ENCODE results near the gene GJC2.

Gene GJC2

DNA sequence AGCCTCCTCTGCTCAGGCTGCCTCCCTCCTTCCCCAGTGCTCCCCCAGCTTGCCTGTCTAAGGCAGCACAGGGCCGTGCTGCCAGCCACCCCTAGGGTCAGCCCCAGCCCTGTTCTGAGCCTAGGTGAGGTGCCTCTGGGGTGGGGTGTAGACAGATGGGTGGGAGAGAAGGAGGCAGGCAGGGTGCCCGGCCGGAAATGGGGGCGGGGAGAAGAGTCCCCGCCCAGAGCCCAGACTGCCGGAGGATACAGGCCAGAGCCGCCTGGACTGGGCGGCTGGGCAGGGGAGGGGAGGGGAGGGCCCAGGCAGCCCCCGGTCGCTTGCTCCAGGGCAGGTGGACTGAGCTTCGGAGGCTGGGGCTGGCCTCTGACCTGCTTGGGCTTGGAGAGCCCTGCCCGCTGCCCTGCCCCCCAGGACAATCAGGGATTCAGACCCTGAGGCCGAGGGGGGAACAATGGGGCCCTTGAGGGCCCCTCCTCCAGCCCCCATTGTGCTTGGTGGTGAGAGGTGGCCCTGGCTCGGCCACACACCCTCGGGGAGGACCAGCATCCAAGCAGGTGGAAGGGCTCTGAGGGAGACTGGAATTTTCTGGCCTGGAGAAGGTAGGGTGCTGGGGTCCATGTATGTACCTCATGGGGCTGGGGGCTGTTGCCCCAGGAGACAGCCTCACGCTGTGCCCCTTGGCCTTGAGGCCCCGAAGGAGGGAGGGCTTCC, at the start of gene GJC2:
TSS of gene GJC2 (plus strand) at position 525 of the 714 bp plus-strand sequence. CDS start 7,829 bp downstream, outside the sequence.
- Histone ChIP-seq H3K27ac (ENCODE audit: low read length) (peak within 1 kb of the TSS; percentile 72), H3K27me3 (ENCODE audit: low read depth, low read length) (no peaks in the 10 kb centered on the region), H3K4me3 (ENCODE audit: low read depth in 1 of 2, low read length in 2 of 2) (peak within 1 kb of the TSS; percentile 56 to 60), H3K36me3 (ENCODE audit: control insufficient read depth in 1 of 2, insufficient read depth in 2 of 2, low read length in 2 of 2) (peaks cover 4 to 25% of the 10 kb centered on the region in 2 donors), H3K4me1 (ENCODE audit: control insufficient read depth in 1 of 2, insufficient read depth in 2 of 2, low read length in 2 of 2) (peaks cover 8 to 37% of the 10 kb centered on the region in 2 donors), H3K9me3 (ENCODE audit: control insufficient read depth in 1 of 2, low read length in 2 of 2) (no peaks in the 10 kb centered on the region)

DNA sequence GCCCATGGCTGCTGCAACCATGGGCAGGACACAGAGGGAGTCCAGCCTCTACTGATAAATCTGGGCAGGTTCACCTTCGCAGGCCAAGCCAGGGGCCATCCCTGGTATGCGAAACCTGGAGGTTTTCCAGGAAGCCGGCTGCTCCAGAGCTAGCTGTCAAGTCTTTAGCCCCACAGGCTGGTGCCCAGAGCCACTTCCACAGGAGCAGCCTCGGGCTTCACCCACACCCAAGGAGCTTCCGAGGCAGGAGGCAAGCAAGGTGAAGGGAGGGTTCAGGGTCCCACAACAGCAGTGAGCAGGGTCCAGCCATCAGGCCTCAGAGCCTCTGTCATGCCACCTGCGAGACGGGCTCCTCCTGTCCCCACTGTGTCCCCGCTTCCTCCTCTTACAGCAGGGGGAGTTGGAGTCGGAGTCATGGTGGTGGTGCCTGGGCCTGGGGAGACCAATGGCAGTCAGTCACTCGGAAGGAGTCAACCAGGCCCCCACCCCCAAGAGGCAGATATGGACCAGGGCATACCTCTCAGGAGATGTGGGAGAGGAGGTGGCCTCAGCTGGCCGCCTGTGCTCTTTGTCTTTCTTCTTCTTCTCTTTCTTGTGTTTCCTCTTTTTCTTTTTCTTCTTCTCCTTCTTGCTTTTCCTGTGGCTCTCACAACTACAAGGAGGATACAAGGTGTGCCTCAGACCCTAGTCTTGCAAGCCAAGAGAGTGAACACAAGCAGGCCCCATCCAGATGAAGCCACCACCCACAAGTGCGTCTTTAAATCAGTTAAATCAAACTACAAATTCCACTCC, 48.7 kb upstream of the GJC2 start:
- Histone ChIP-seq H3K27me3 (ENCODE audit: low read depth, low read length) (no peaks in the 10 kb centered on the region), H3K27ac (ENCODE audit: low read length) (no peak overlapping the region), H3K4me1 (ENCODE audit: control insufficient read depth in 1 of 2, insufficient read depth in 2 of 2, low read length in 2 of 2) (peaks cover 0 to 38% of the 10 kb centered on the region in 2 donors), H3K4me3 (ENCODE audit: low read depth in 1 of 2, low read length in 2 of 2) (no peak overlapping the region), H3K9me3 (ENCODE audit: control insufficient read depth in 1 of 2, low read length in 2 of 2) (no peaks in the 10 kb centered on the region), H3K36me3 (ENCODE audit: control insufficient read depth in 1 of 2, insufficient read depth in 2 of 2, low read length in 2 of 2) (peaks cover 29 to 50% of the 10 kb centered on the region in 2 donors)

DNA sequence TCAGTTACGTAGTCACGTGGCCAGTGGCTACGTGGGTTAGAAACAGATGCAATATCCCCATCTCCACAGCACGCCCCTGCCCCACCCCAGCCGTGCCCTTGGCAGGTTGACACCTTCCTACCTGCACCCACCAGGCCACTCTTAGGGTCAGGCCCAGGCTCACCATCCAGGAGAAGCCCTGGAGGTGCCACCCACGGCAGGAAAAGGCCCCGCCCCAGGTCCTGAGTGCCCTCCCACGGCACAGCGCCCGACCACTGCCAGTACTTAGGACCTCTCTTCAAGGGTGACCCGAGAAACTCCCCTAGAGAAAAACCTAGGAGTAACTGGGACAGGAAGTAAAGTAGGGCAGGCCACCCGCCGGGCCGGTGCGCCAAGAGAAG, 48.1 kb upstream of the GJC2 start:
- Histone ChIP-seq H3K4me3 (ENCODE audit: low read depth in 1 of 2, low read length in 2 of 2) (peak overlapping the region in 1 of 2 donors; percentile 92), H3K4me1 (ENCODE audit: control insufficient read depth in 1 of 2, insufficient read depth in 2 of 2, low read length in 2 of 2) (peaks cover 0 to 33% of the 10 kb centered on the region in 2 donors), H3K27ac (ENCODE audit: low read length) (no peak overlapping the region), H3K27me3 (ENCODE audit: low read depth, low read length) (no peaks in the 10 kb centered on the region), H3K36me3 (ENCODE audit: control insufficient read depth in 1 of 2, insufficient read depth in 2 of 2, low read length in 2 of 2) (peaks cover 30 to 56% of the 10 kb centered on the region in 2 donors), H3K9me3 (ENCODE audit: control insufficient read depth in 1 of 2, low read length in 2 of 2) (no peaks in the 10 kb centered on the region)

DNA sequence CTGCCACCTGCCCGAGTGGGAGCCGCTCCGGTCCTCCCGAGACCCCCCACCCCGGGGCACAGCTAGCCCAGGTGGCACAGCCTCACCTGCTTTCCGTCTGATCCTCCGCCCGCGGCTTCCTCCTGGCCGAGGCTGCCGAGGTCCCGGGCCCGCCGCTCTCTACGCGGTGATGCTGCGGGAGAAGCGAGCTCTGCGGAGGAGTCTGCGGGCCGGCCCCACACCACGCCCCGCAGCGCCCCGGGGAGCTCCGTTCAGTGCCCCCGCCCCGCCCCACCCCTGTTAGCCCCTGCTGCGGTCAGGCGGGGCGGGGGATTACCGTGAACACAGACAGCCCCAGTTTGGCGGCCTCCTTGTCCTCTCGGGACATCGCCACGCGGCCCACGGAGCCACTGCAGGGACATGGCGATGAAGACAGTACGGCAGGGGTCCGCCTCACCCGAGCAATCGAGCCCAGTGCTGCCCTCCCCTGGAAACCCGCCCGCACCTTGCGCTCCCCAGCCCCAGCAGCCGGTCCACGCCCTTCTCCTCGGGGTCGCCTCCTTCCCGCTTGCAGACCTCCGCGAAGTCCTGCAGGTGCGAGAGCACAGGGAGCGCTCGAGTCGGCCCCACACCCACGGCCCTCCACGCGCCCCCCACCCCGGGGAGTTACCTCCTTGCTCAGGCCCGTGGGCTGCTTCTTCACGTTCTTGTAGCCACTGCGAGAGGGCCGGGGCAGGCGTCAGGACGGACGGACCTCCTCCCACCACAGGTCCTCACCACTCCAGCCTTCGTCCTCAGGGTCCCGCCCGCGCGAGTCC, 47.5 kb upstream of the GJC2 start:
- no peaks in the 10 kb centered on the region for H3K9me3 ChIP-seq (ENCODE audit: control insufficient read depth in 1 of 2, low read length in 2 of 2)
- no peak overlapping the region for H3K27ac ChIP-seq (ENCODE audit: low read length)
- no peaks in the 10 kb centered on the region for H3K27me3 ChIP-seq (ENCODE audit: low read depth, low read length)
- peak overlapping the region; percentile 21 to 92 for H3K4me3 ChIP-seq (ENCODE audit: low read depth in 1 of 2, low read length in 2 of 2)
- peaks cover 0 to 30% of the 10 kb centered on the region in 2 donors for H3K4me1 ChIP-seq (ENCODE audit: control insufficient read depth in 1 of 2, insufficient read depth in 2 of 2, low read length in 2 of 2)
- H3K36me3 ChIP-seq (ENCODE audit: control insufficient read depth in 1 of 2, insufficient read depth in 2 of 2, low read length in 2 of 2), result peaks cover 32 to 57% of the 10 kb centered on the region in 2 donors

DNA sequence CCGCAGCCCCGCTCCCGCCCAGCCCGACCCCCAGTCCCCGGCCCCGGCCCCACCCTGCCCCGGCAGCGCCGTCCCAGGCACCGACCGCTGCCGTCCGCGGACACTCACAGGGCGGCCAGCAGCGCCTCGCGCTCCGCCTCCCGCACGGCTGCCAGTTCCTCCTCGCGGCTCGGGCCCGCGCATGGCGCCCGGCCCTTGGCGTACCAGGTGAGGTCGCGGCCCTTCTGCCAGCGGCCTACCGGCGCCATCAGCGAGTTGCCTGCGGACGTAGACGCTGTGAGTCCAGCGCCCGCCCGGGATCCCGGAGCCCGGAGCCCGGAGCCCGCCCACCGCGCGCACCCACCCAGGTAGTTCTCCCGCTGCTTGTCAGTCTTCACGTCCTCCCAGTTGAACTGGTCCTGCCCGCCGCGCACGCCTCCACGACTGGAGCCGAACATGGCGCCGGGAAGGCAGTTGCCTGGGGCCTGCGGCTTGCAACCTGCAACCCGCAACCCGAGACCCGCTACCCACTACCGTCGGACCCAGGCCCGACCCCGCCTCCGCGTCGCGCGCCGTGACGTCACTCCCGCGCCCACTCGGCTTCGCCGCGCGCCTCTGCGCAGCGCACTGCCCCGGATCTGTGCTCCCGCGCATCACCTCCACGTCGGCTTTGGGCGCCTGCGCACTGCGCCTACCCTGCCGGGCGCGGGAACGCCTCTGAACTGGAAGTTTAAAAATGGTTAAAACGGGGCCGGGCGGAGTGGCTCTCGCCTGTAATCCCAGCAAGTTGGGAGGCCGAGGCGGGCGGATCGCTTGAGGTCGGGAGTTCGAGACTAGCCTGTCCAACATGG, 46.7 kb upstream of the GJC2 start, which contains the start of gene C1orf35:
TSS of gene C1orf35 (minus strand) at position 535 of the 830 bp plus-strand sequence. CDS start at position 437, 98 bp downstream.
- H3K27ac ChIP-seq (ENCODE audit: low read length), result no peak within 1 kb of the TSS
- no peaks in the 10 kb centered on the region for H3K9me3 ChIP-seq (ENCODE audit: control insufficient read depth in 1 of 2, low read length in 2 of 2)
- peak within 1 kb of the TSS; percentile 57 to 92 for H3K4me3 ChIP-seq (ENCODE audit: low read depth in 1 of 2, low read length in 2 of 2)
- H3K4me1 ChIP-seq (ENCODE audit: control insufficient read depth in 1 of 2, insufficient read depth in 2 of 2, low read length in 2 of 2), result peaks cover 0 to 34% of the 10 kb centered on the region in 2 donors
- no peaks in the 10 kb centered on the region for H3K27me3 ChIP-seq (ENCODE audit: low read depth, low read length)
- peaks cover 29 to 57% of the 10 kb centered on the region in 2 donors for H3K36me3 ChIP-seq (ENCODE audit: control insufficient read depth in 1 of 2, insufficient read depth in 2 of 2, low read length in 2 of 2)

DNA sequence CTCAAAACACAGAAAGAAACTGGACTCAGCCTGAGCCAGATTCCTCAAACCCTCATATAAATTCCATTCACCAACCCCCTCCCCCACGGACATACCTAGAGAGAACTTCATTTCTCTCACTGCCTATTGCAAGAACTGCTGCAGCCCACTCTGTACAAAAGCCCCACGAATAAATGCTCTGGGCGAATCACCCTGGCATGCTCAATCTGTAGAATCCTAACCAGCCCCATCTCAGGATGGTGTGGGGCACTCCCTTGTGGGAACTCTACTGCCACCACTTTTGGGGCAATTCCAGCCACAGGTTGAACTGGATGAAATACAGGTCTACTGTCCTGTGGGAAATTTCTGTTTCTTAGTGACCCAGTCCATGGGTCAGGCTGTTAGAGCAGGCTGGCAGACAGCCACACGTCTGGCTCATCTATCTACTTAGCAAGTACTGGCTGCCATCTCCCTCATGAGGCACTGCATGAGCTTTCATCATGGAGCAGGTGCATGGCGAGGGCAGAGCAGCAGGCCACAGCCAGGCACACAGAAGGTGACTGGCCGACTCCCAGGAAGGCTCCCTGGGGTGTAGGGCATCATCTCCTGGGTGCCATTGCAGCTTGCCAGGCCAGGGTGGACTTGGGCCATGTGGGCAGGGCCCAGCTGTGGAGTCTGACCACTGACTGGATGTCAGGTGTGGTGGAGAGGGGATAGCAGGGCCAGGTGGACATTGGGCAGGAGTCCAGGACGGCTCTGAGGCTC, 45.0 kb upstream of the GJC2 start:
- peaks cover 0 to 43% of the 10 kb centered on the region in 2 donors for H3K4me1 ChIP-seq (ENCODE audit: control insufficient read depth in 1 of 2, insufficient read depth in 2 of 2, low read length in 2 of 2)
- no peak overlapping the region for H3K27ac ChIP-seq (ENCODE audit: low read length)
- H3K9me3 ChIP-seq (ENCODE audit: control insufficient read depth in 1 of 2, low read length in 2 of 2), result no peaks in the 10 kb centered on the region
- peaks cover 12 to 40% of the 10 kb centered on the region in 2 donors for H3K36me3 ChIP-seq (ENCODE audit: control insufficient read depth in 1 of 2, insufficient read depth in 2 of 2, low read length in 2 of 2)
- H3K27me3 ChIP-seq (ENCODE audit: low read depth, low read length), result no peaks in the 10 kb centered on the region
- peak overlapping the region in 1 of 2 donors; percentile 92 for H3K4me3 ChIP-seq (ENCODE audit: low read depth in 1 of 2, low read length in 2 of 2)

DNA sequence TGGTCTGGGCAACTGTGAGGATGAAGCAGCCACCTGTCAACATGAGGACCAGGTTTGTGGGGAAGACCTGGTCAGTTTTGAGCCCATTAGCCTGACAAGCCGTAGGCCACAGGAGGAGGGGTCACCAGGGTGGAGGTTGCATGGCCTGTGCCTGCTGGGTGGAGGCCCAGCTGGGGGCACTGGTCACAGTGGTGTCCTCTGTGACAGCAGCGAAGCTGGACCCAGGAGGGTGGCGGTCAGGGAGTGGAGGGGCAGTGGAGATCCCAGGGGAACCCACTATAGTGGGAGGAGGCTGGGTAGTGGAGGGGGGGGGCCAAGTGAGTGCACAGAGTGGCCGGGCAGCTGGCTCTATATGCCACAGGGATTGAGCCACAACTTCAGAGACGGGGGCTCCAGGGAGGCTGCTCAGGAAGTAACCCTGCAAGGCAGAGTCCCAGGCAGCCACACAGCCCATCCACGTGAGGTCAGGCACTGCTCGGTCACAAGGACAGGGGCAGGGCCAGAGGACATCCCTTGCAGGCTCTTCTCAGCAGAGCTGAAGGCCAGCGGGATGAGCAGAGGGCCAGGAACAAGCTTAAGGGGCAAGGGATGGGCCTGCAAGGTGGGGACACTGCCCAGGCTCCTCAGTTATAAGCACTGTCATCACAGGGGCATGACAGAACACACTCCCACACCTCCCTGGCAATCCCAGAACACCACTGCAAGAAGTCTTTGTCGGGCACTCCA, 44.3 kb upstream of the GJC2 start:
- Histone ChIP-seq H3K27me3 (ENCODE audit: low read depth, low read length) (no peaks in the 10 kb centered on the region), H3K9me3 (ENCODE audit: control insufficient read depth in 1 of 2, low read length in 2 of 2) (no peaks in the 10 kb centered on the region), H3K4me1 (ENCODE audit: control insufficient read depth in 1 of 2, insufficient read depth in 2 of 2, low read length in 2 of 2) (peaks cover 0 to 48% of the 10 kb centered on the region in 2 donors), H3K36me3 (ENCODE audit: control insufficient read depth in 1 of 2, insufficient read depth in 2 of 2, low read length in 2 of 2) (peaks cover 8 to 34% of the 10 kb centered on the region in 2 donors), H3K4me3 (ENCODE audit: low read depth in 1 of 2, low read length in 2 of 2) (no peak overlapping the region), H3K27ac (ENCODE audit: low read length) (no peak overlapping the region)

DNA sequence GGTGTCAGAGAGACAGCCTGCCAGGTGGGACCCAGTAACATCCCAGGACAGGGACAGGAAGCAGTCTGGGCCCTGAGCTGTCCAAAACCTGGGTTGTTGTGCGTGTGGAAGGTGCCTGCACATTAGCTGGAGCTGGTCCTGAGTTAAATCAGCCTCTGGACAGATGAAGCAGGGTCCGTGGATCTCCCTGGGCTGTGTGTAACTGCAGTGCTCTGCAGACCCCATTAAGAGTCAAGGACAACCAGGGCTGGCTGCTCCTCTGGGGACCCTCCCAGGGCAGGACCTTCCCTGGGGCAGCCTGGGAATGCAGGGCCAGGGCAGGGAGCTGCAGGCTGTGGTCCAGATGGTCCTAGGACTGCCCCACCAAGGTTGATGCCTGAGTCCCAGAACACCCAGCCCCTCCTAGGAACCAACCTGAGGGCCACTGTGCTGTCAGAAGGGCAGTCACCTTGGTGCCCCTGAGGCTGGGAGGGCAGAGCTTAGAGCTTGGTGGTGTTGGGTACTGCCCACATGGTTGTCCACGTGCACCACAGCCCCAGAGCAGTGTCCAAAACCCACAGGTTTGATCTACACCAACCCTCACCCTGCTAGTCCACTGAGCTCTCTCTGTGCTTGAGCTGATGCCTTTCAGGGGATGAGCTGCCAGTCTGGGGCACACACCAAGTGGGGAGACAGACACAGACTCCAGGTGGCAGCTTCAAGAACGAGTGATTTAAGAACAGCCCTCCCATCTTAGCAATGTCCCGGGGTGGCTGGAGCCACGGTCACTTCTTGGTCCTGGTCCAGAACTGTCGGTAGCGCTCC, 43.5 kb upstream of the GJC2 start:
- Histone ChIP-seq H3K9me3 (ENCODE audit: control insufficient read depth in 1 of 2, low read length in 2 of 2) (no peaks in the 10 kb centered on the region), H3K4me1 (ENCODE audit: control insufficient read depth in 1 of 2, insufficient read depth in 2 of 2, low read length in 2 of 2) (peaks cover 0 to 45% of the 10 kb centered on the region in 2 donors), H3K4me3 (ENCODE audit: low read depth in 1 of 2, low read length in 2 of 2) (no peak overlapping the region), H3K27ac (ENCODE audit: low read length) (no peak overlapping the region), H3K36me3 (ENCODE audit: control insufficient read depth in 1 of 2, insufficient read depth in 2 of 2, low read length in 2 of 2) (peaks cover 3 to 29% of the 10 kb centered on the region in 2 donors), H3K27me3 (ENCODE audit: low read depth, low read length) (no peaks in the 10 kb centered on the region)

DNA sequence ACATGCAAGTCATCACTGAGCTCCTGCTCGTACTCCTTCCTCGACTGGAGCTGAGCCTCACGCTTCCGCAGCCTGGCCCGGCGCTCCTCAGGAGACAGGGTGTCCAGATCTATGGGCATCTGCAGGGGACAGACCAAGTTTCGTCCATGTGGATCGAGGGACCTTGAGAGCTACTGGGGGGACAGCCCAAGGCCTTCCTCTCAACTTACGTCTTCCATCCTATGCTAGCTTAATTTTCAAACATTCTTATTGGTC, 43.0 kb upstream of the GJC2 start:
- H3K27me3 ChIP-seq (ENCODE audit: low read depth, low read length), result no peaks in the 10 kb centered on the region
- peaks cover 3 to 26% of the 10 kb centered on the region in 2 donors for H3K36me3 ChIP-seq (ENCODE audit: control insufficient read depth in 1 of 2, insufficient read depth in 2 of 2, low read length in 2 of 2)
- peaks cover 0 to 39% of the 10 kb centered on the region in 2 donors for H3K4me1 ChIP-seq (ENCODE audit: control insufficient read depth in 1 of 2, insufficient read depth in 2 of 2, low read length in 2 of 2)
- H3K4me3 ChIP-seq (ENCODE audit: low read depth in 1 of 2, low read length in 2 of 2), result no peak overlapping the region
- no peak overlapping the region for H3K27ac ChIP-seq (ENCODE audit: low read length)
- H3K9me3 ChIP-seq (ENCODE audit: control insufficient read depth in 1 of 2, low read length in 2 of 2), result no peaks in the 10 kb centered on the region
